Left renal cortex interstitium (tissue), 4 donors: Measurements from ENCODE around the gene RPL29. TPM values are rescaled to one million over a fixed set of nuclear protein-coding genes. Genes with fewer than 3 reads are reported as not detected.

Source experiments
- DNase-seq, 4 donors: peaks; one replicate each; pipeline ENCODE4 v3.0.0-alpha.2; 2013; ENCODE audit warnings: low read depth in 4 of 4, low spot score in 2 of 4, missing footprints in 1 of 4
- polyA plus RNA-seq, 4 donors: library from polyadenylated mRNA; unstranded; fragments of 120-200 nt; gene quantifications; one replicate each; pipeline ENCODE4 v1.2.1, GENCODE V29; 2013; ENCODE audit not compliant: insufficient read length in 4 of 4

Gene RPL29
- polyA plus RNA-seq, 4 donors, result 1,583 to 1,933 (median 1,778) TPM

GRCh38 chr3:51953445-51953844 is 42.2 kb downstream of the RPL29 start:
- no peak for DNase-seq

- DNase-seq, result no peak
These were observed 44.8 kb downstream of the RPL29 start for GRCh38 chr3:51950899-51951298.

- no peak for DNase-seq
These were observed 46.6 kb downstream of the RPL29 start for GRCh38 chr3:51949121-51949520.

GRCh38 chr3:51948016-51948580 is 47.6 kb downstream of the RPL29 start:
- no peak for DNase-seq

- no peak for DNase-seq
These were observed 48.3 kb downstream of the RPL29 start for GRCh38 chr3:51947215-51947900.

GRCh38 chr3:51946796-51947195 is 48.9 kb downstream of the RPL29 start:
- DNase-seq, result no peak

GRCh38 chr3:51945926-51946705 is 49.6 kb downstream of the RPL29 start:
- DNase-seq, result no peak

- DNase-seq, result no peak
These were observed 50.5 kb downstream of the RPL29 start for GRCh38 chr3:51945031-51945840.

GRCh38 chr3:51944451-51945021 is 51.2 kb downstream of the RPL29 start:
- DNase-seq, result no peak

Other genes with a start within 250 kb of the RPL29 start
- gene IQCF6, start 216.7 kb downstream of the RPL29 start, polyA plus RNA-seq, result not detected
- not detected for gene IQCF2, start 134.3 kb downstream of the RPL29 start, polyA plus RNA-seq
- not detected for gene IQCF5, start 120.3 kb downstream of the RPL29 start, polyA plus RNA-seq
- gene IQCF1, start 92.5 kb downstream of the RPL29 start, polyA plus RNA-seq, result not detected
- 10 to 100 TPM; 18.0 to 24.5 (median 21.3) TPM for gene RRP9, start 54.0 kb downstream of the RPL29 start, polyA plus RNA-seq
- gene PARP3, start 53.5 kb downstream of the RPL29 start, polyA plus RNA-seq, result 10 to 100 TPM; 14.6 to 22.7 (median 20.0) TPM
- under 1 TPM; 0.37 to 0.83 (median 0.59) TPM for gene GPR62, start 40.5 kb downstream of the RPL29 start, polyA plus RNA-seq
- 10 to 100 TPM; 51.1 to 83.6 (median 70.1) TPM for gene PCBP4, start 28.4 kb downstream of the RPL29 start, polyA plus RNA-seq
- gene ABHD14B, start 21.8 kb downstream of the RPL29 start, polyA plus RNA-seq, result 10 to 100 TPM; 82.8 to 96.5 (median 85.3) TPM
- 10 to 100 TPM; 24.2 to 36.6 (median 29.8) TPM for gene ABHD14A, start 20.8 kb downstream of the RPL29 start, polyA plus RNA-seq
- 100 to 1,000 TPM in 3 of 4 donors, 10 to 100 TPM in 1; 98.5 to 137 (median 115) TPM for gene ACY1, start 12.4 kb downstream of the RPL29 start, polyA plus RNA-seq
- 10 to 100 TPM; 14.6 to 21.5 (median 18.2) TPM for gene DUSP7, start 60.7 kb upstream of the RPL29 start, polyA plus RNA-seq
- gene POC1A, start 158.5 kb upstream of the RPL29 start, polyA plus RNA-seq, result 1 to 10 TPM; 7.5 to 8.4 (median 7.9) TPM
- 10 to 100 TPM; 44.4 to 48.8 (median 47.9) TPM for gene ALAS1, start 202.3 kb upstream of the RPL29 start, polyA plus RNA-seq
- under 1 TPM; 0.17 to 0.33 (median 0.18) TPM for gene TLR9, start 229.8 kb upstream of the RPL29 start, polyA plus RNA-seq
- gene TWF2, start 243.3 kb upstream of the RPL29 start, polyA plus RNA-seq, result 10 to 100 TPM; 25.9 to 40.3 (median 32.0) TPM
- 10 to 100 TPM; 19.3 to 22.3 (median 20.0) TPM for gene PPM1M, start 249.9 kb upstream of the RPL29 start, polyA plus RNA-seq